ENCODE results near the gene PRDM11. TPM values are rescaled to one million over a fixed set of nuclear protein-coding genes. Genes with fewer than 3 reads are reported as not detected.

Gene PRDM11
- total RNA-seq, 1 experiment from 2014 or later, result 8.3 TPM

DNA sequence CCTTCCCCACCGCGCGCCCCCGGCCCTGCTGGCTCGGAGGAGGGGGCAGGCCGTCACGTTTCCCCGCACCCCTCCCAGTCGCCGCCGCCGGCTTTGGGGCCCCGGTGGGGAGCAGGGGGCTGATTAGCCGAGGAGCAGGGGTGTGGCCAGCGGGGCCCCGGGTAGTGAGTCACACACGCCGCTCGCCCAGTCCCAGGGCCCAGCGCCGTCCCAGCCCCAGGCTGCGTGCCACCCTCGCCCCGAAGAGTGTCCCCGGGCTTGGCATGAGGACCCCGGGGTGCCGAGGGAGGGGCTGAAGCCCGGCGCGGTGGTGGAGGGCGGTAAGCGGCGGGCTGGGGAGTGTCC lies 34.4 kb downstream of the PRDM11 start:
- Mint-ChIP-seq H3K4me3 (no peak overlapping the region), H3K27me3 (ENCODE audit: low read depth) (peaks cover 9% of the 10 kb centered on the region; the same call in 1 of the 2 replicates), H3K27ac (no peak overlapping the region), H3K4me1 (peaks cover 10% of the 10 kb centered on the region), H3K36me3 (no peaks in the 10 kb centered on the region), H3K9me3 (no peaks in the 10 kb centered on the region)
- ChIA-PET POLR2A (no interaction called here), CTCF (interaction anchor here (0.5 to 5.2 kb wide), 17 partner anchors 9 to 591 kb away, joined by 3 to 39 read pairs (median 5); partner anchors contain the start of gene SYT13)
- DNase-seq (ENCODE audit: low spot score) (no peak), ATAC-seq (peak; percentile 69)
- peak; percentile 26; the same call in 1 of the 2 replicates for TF ChIP-seq ZNF423 (CRISPR knock-in tag; IDR thresholded peaks at IDR 0.05)
- peak; percentile 71; the same call in 1 of the 2 replicates for TF ChIP-seq HMGXB4 (CRISPR knock-in tag; IDR thresholded peaks at IDR 0.05)
- TF ChIP-seq, protein P1, sequence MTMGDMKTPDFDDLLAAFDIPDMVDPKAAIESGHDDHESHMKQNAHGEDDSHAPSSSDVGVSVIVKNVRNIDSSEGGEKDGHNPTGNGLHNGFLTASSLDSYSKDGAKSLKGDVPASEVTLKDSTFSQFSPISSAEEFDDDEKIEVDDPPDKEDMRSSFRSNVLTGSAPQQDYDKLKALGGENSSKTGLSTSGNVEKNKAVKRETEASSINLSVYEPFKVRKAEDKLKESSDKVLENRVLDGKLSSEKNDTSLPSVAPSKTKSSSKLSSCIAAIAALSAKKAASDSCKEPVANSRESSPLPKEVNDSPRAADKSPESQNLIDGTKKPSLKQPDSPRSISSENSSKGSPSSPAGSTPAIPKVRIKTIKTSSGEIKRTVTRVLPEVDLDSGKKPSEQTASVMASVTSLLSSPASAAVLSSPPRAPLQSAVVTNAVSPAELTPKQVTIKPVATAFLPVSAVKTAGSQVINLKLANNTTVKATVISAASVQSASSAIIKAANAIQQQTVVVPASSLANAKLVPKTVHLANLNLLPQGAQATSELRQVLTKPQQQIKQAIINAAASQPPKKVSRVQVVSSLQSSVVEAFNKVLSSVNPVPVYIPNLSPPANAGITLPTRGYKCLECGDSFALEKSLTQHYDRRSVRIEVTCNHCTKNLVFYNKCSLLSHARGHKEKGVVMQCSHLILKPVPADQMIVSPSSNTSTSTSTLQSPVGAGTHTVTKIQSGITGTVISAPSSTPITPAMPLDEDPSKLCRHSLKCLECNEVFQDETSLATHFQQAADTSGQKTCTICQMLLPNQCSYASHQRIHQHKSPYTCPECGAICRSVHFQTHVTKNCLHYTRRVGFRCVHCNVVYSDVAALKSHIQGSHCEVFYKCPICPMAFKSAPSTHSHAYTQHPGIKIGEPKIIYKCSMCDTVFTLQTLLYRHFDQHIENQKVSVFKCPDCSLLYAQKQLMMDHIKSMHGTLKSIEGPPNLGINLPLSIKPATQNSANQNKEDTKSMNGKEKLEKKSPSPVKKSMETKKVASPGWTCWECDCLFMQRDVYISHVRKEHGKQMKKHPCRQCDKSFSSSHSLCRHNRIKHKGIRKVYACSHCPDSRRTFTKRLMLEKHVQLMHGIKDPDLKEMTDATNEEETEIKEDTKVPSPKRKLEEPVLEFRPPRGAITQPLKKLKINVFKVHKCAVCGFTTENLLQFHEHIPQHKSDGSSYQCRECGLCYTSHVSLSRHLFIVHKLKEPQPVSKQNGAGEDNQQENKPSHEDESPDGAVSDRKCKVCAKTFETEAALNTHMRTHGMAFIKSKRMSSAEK (CRISPR knock-in tag; IDR thresholded peaks at IDR 0.05; ENCODE audit: borderline replicate concordance), result no peak
- TF ChIP-seq MAX (CRISPR knock-in tag; IDR thresholded peaks at IDR 0.05), result peak; percentile 28; the same call in 1 of the 2 replicates

GRCh38 chr11:45181193-45181888 lies 34.9 kb downstream of the PRDM11 start:
- H3K27me3 Mint-ChIP-seq (ENCODE audit: low read depth), result peaks cover 9% of the 10 kb centered on the region; the same call in 1 of the 2 replicates
- H3K27ac Mint-ChIP-seq, result no peak overlapping the region
- H3K4me1 Mint-ChIP-seq, result peaks cover 10% of the 10 kb centered on the region
- DNase-seq (ENCODE audit: low spot score), result no peak
- H3K4me3 Mint-ChIP-seq, result peak overlapping the region; percentile 53
- no peaks in the 10 kb centered on the region for H3K36me3 Mint-ChIP-seq
- POLR2A ChIA-PET, result no interaction called here
- H3K9me3 Mint-ChIP-seq, result no peaks in the 10 kb centered on the region
- ATAC-seq, result peak; percentile 65
- CTCF ChIA-PET, result interaction anchor here (0.5 to 5.2 kb wide), 21 partner anchors 9 to 644 kb away, joined by 3 to 39 read pairs (median 4); partner anchors contain the start of gene SYT13
- no peak for TF ChIP-seq FOXP4 (CRISPR knock-in tag; IDR thresholded peaks at IDR 0.05)
- no peak for TF ChIP-seq E2F5 (CRISPR knock-in tag; IDR thresholded peaks at IDR 0.05)
- 0 out of 2 replicates have a peak, but pooled peaks have one; percentile 56 for TF ChIP-seq KAT7 (CRISPR knock-in tag; IDR thresholded peaks at IDR 0.05; ENCODE audit: borderline replicate concordance)
- no peak for TF ChIP-seq PRDM15 (CRISPR knock-in tag; IDR thresholded peaks at IDR 0.05)
